K562 (cell line): Measurements from ENCODE around the gene AGFG2. TPM values are rescaled to one million over a fixed set of nuclear protein-coding genes. Genes with fewer than 3 reads are reported as not detected.

ENCODE experiments used
- AFF4 ChIP-seq: sonication (generic); formaldehyde crosslinking; IDR thresholded peaks from 2 replicates; pipeline ENCODE4 v1.8.0; 2023; ENCODE audit warnings: mild to moderate bottlenecking, missing genetic modification reagents
- BHLHE40 ChIP-seq: IDR thresholded peaks from 2 replicates; pipeline ENCODE4 v1.6.1; 2011; ENCODE audit warnings: low read length, improper control_type of control experiment
- CBFA2T2 ChIP-seq: fragments of 450-650 bp; conservative IDR thresholded peaks from 2 replicates; pipeline ENCODE4 v1.6.1; 2017; ENCODE audit warnings: mild to moderate bottlenecking
- CREM ChIP-seq: IDR thresholded peaks from 2 replicates; pipeline ENCODE4 v1.6.1; 2014; ENCODE audit warnings: antibody characterized with exemption, low read depth
- HDAC2 ChIP-seq: fragments of 450-650 bp; IDR thresholded peaks from 2 replicates; pipeline ENCODE4 v1.6.1; 2016; ENCODE audit warnings: mild to moderate bottlenecking
- HDAC3 ChIP-seq: fragments of 450-650 bp; IDR thresholded peaks from 2 replicates; pipeline ENCODE4 v1.6.1; 2018; ENCODE audit warnings: borderline replicate concordance, mild to moderate bottlenecking, moderate library complexity; ENCODE audit not compliant: partially characterized antibody
- MAZ ChIP-seq, 2 experiments: fragments of 450-650 bp in 1 of 2; sonication (generic) in 1 of 2; formaldehyde crosslinking; IDR thresholded peaks in 1 of 2; conservative IDR thresholded peaks in 1 of 2; 2 replicates each; pipeline versions ENCODE4 v1.4.0 to v1.5.0; 2020; ENCODE audit warnings: mild to moderate bottlenecking in 1 of 2, missing genetic modification reagents in 1 of 2
- MCM5 ChIP-seq: fragments of 450-650 bp; IDR thresholded peaks from 2 replicates; pipeline ENCODE4 v1.6.1; 2016; ENCODE audit warnings: low read depth
- MTA1 ChIP-seq: fragments of 450-650 bp; IDR thresholded peaks from 2 replicates; pipeline ENCODE4 v1.6.1; 2017; ENCODE audit warnings: borderline replicate concordance
- MTA3 ChIP-seq: fragments of 450-650 bp; formaldehyde crosslinking; IDR thresholded peaks from 2 replicates; pipeline ENCODE4 v1.6.1; 2017; ENCODE audit warnings: mild to moderate bottlenecking, borderline replicate concordance
- NFIC ChIP-seq: fragments of 450-650 bp; IDR thresholded peaks from 2 replicates; pipeline ENCODE4 v1.6.1; 2017; ENCODE audit warnings: mild to moderate bottlenecking, inconsistent platforms
- NR4A1 ChIP-seq, 2 experiments: fragments of 250-450 bp in 1 of 2; fragments of 450-650 bp in 1 of 2; sonication (Bioruptor Pico) in 1 of 2; IDR thresholded peaks; 2 replicates each; pipeline versions ENCODE4 v1.4.0 to v1.6.1; 2016 to 2020; ENCODE audit warnings: mild to moderate bottlenecking in 2 of 2, missing compliant biosample characterization in 1 of 2, missing genetic modification characterization in 1 of 2, moderate library complexity in 1 of 2
- RNF2 ChIP-seq: sonication (generic); IDR thresholded peaks from 2 replicates; pipeline ENCODE4 v1.6.1; 2016
- SMAD1 ChIP-seq: fragments of 150-350 bp; IDR thresholded peaks from 2 replicates; pipeline ENCODE4 v1.6.1; 2014; ENCODE audit warnings: low read length, low read depth; ENCODE audit not compliant: partially characterized antibody
- SMARCA4 ChIP-seq: fragments of 450-650 bp; IDR thresholded peaks from 2 replicates; pipeline ENCODE4 v1.6.1; 2016
- SMARCE1 ChIP-seq: fragments of 450-650 bp; IDR thresholded peaks from 2 replicates; pipeline ENCODE4 v1.7.1; 2016; ENCODE audit warnings: mild to moderate bottlenecking
- TCF3 ChIP-seq: sonication (generic); formaldehyde crosslinking; IDR thresholded peaks from 2 replicates; pipeline ENCODE4 v1.4.0; 2020; ENCODE audit warnings: mild to moderate bottlenecking, missing genetic modification reagents
- ZBTB49 ChIP-seq: sonication (generic); formaldehyde crosslinking; IDR thresholded peaks from 2 replicates; pipeline ENCODE4 v1.8.0; 2022; ENCODE audit warnings: missing genetic modification reagents, mild to moderate bottlenecking, borderline replicate concordance
- ZBTB5 ChIP-seq: fragments of 450-650 bp; IDR thresholded peaks from 2 replicates; pipeline ENCODE4 v1.6.1; 2017; ENCODE audit warnings: antibody characterized with exemption
- ZEB2 ChIP-seq: fragments of 450-650 bp; IDR thresholded peaks from 2 replicates; pipeline ENCODE4 v1.6.1; 2016
- ZKSCAN3 ChIP-seq: fragments of 250-450 bp; sonication (Bioruptor Pico); IDR thresholded peaks from 2 replicates; pipeline ENCODE4 v1.4.0; 2020
- ZNF121 ChIP-seq: sonication (generic); formaldehyde crosslinking; conservative IDR thresholded peaks from 2 replicates; pipeline ENCODE4 v1.8.0; 2022; ENCODE audit warnings: missing genetic modification reagents
- polyA plus RNA-seq, 8 experiments: library from polyadenylated mRNA; depleted of rRNA in 4 of 8; stranded (reverse) in 5 of 8; unstranded in 3 of 8; fragments of >200 nt; fragmentation: Nextera tagmentation in 2 of 8; fragmentation: Illumina TruSeq in 1 of 8; extraction: Ambion mirVana in 2 of 8; extraction: Trizol in 1 of 8; gene quantifications; 2 replicates each; pipeline versions ENCODE4 v1.2.1 to v1.2.3, GENCODE V29; 2011 to 2014; ENCODE audit warnings: inconsistent platforms in 1 of 8, missing spikeins in 1 of 8
- total RNA-seq, 7 experiments: library from RNA; depleted of rRNA in 6 of 7; stranded (reverse); fragments of >200 nt in 6 of 7; fragmentation: Illumina TruSeq in 2 of 7; extraction: Trizol in 2 of 7; gene quantifications; 2 replicates each; pipeline versions ENCODE4 v1.2.1 to v1.2.3, GENCODE V29; 2011 to 2021; ENCODE audit warnings: low replicate concordance in 1 of 7

The AGFG2 gene
- total and polyA plus RNA-seq, 9 of the 15 experiments (the other 6 are each of a cell fraction or from before 2014, with no cell fraction given): 0.31 to 23.1 (median 6.5) TPM

GRCh38 chr7:100510437-100511239, 28.4 kb upstream of the AGFG2 start (continued):
- peak; percentile 48; the same call in 1 of the 2 replicates for TF ChIP-seq MTA3
- no peak for TF ChIP-seq SMAD1
- TF ChIP-seq MTA1: peak; percentile 80
- TF ChIP-seq HDAC2: peak; percentile 97
- no peak for TF ChIP-seq RNF2
- TF ChIP-seq HDAC3: peak; percentile 47
- TF ChIP-seq SMARCE1: peak; percentile 94
- peak; percentile 71 for TF ChIP-seq CREM
- TF ChIP-seq SMARCA4: peak; percentile 98
- peak; percentile 95 for TF ChIP-seq CBFA2T2
- peak; percentile 97 for TF ChIP-seq TCF3 (CRISPR knock-in tag)
- TF ChIP-seq AFF4 (CRISPR knock-in tag): no peak
- TF ChIP-seq NR4A1 (CRISPR knock-in tag; IDR thresholded peaks at IDR 0.05): no peak
- peak; percentile 65; the same call in 1 of the 2 replicates for TF ChIP-seq NR4A1 (tag; IDR thresholded peaks at IDR 0.05)
- TF ChIP-seq ZEB2: peak; percentile 88; the same call in 1 of the 2 replicates
- TF ChIP-seq BHLHE40: no peak
- no peak for TF ChIP-seq ZNF121
- TF ChIP-seq ZKSCAN3 (CRISPR knock-in tag): no peak
- TF ChIP-seq MAZ (CRISPR knock-in tag; conservative IDR thresholded peaks at IDR 0.05 in 1 of 2, IDR thresholded peaks at IDR 0.05 in 1 of 2): peak; percentile 22 to 57; a peak in 1 of 4 replicates
- no peak for TF ChIP-seq MCM5
- peak; percentile 87 for TF ChIP-seq NFIC
- no peak for TF ChIP-seq ZBTB5
- no peak for TF ChIP-seq ZBTB49 (CRISPR knock-in tag)
